HTR-8/SVneo (cell line): ENCODE measurements around the gene SH3TC2.
A peak's percentile ranks its signal among the peaks of the same experiment; 100 is the strongest.

ENCODE experiments used
- DNase-seq: peaks from one replicate; pipeline ENCODE4 v3.0.0; 2011; ENCODE audit warnings: low spot score, mixed read lengths; ENCODE audit not compliant: insufficient read length
- FAIRE-seq: peaks from 2 replicates; lab custom pipeline; 2011; peaks lifted over from hg19 to GRCh38; lab: Jason Lieb, UNC

The SH3TC2 gene

GRCh38 chr5:149062371-149063016 is 368 bp downstream of the SH3TC2 start:
- DNase-seq (peak; percentile 67), FAIRE-seq (peak; percentile 40)

- no peak for DNase-seq
- FAIRE-seq = no peak
These were observed 1.5 kb downstream of the SH3TC2 start for GRCh38 chr5:149061341-149061740.

GRCh38 chr5:149060325-149060724 is 2.5 kb downstream of the SH3TC2 start:
- FAIRE-seq (no peak), DNase-seq (no peak)

- FAIRE-seq = no peak
- no peak for DNase-seq
These were observed 6.2 kb downstream of the SH3TC2 start for GRCh38 chr5:149056616-149057165.

GRCh38 chr5:149054416-149054815 is 8.4 kb downstream of the SH3TC2 start:
- FAIRE-seq = no peak
- no peak for DNase-seq

GRCh38 chr5:149053072-149053695 is 9.7 kb downstream of the SH3TC2 start:
- FAIRE-seq (no peak), DNase-seq (no peak)

GRCh38 chr5:149049371-149049781 is 13.5 kb downstream of the SH3TC2 start:
- FAIRE-seq (no peak), DNase-seq (no peak)

GRCh38 chr5:149048811-149049210 is 14.1 kb downstream of the SH3TC2 start:
- DNase-seq (no peak), FAIRE-seq (no peak)

- FAIRE-seq = no peak
These were observed 15.4 kb downstream of the SH3TC2 start for GRCh38 chr5:149047462-149047861.

GRCh38 chr5:149046196-149046829 is 16.5 kb downstream of the SH3TC2 start:
- DNase-seq (no peak), FAIRE-seq (no peak)

More at GRCh38 chr5:149047462-149047861, 15.4 kb downstream of the SH3TC2 start:
- no peak for DNase-seq

GRCh38 chr5:149045089-149045460 is 17.8 kb downstream of the SH3TC2 start:
- DNase-seq (no peak), FAIRE-seq (no peak)

- DNase-seq (no peak), FAIRE-seq (no peak)
These were observed 18.3 kb downstream of the SH3TC2 start for GRCh38 chr5:149044453-149045088.

GRCh38 chr5:149043641-149044040 is 19.2 kb downstream of the SH3TC2 start:
- FAIRE-seq (peak; percentile 31), DNase-seq (no peak)

- DNase-seq = no peak
- FAIRE-seq = no peak
These were observed 20.0 kb downstream of the SH3TC2 start for GRCh38 chr5:149042865-149043264.

GRCh38 chr5:149041242-149041641 is 21.6 kb downstream of the SH3TC2 start:
- DNase-seq (no peak), FAIRE-seq (no peak)

- DNase-seq (no peak), FAIRE-seq (no peak)
These were observed 22.4 kb downstream of the SH3TC2 start for GRCh38 chr5:149040421-149040820.

- no peak for DNase-seq
These were observed 23.4 kb downstream of the SH3TC2 start for GRCh38 chr5:149039506-149039905.

GRCh38 chr5:149038336-149039080 is 24.4 kb downstream of the SH3TC2 start:
- FAIRE-seq = no peak
- no peak for DNase-seq

More at GRCh38 chr5:149039506-149039905, 23.4 kb downstream of the SH3TC2 start:
- FAIRE-seq = no peak

GRCh38 chr5:149037817-149038216 is 25.0 kb downstream of the SH3TC2 start:
- DNase-seq (no peak), FAIRE-seq (no peak)

- FAIRE-seq (no peak), DNase-seq (no peak)
These were observed 25.9 kb downstream of the SH3TC2 start for GRCh38 chr5:149036970-149037369.
